SK-N-MC (cell line): ENCODE results near the gene WDTC1.

ENCODE experiments used
- EZH2 ChIP-seq: fragments of 200-600 bp; sonication (generic); IDR thresholded peaks from one replicate; pipeline ENCODE4 v1.6.1; 2017; ENCODE audit warnings: antibody characterized with exemption
- FOXP2 ChIP-seq: optimal IDR thresholded peaks from 2 replicates; pipeline ENCODE3; 2011; ENCODE audit warnings: mild to moderate bottlenecking, moderate library complexity; ENCODE audit not compliant: insufficient read depth; ENCODE audit errors: extremely low read length, control extremely low read depth

DNA sequence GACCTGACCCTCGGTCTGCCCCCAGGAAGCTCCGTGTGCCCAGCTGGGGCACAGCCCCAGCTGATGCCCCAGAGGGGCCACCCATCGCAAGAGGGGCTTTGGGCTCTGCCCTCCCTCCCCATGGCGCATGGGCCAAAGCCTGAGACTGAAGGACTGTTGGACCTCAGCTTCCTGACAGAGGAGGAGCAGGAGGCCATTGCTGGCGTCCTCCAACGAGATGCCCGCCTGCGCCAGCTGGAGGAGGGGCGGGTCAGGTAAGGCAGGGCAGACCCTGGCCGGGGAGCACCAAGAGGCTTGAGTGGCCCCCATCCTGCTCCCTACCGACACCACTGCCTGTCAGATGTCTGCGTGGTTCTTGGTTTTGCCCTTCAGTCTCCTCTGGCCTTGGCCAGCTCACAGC, 110.8 kb downstream of the WDTC1 start:
- TF ChIP-seq EZH2 (no peak), FOXP2 (no peak)
